GM21515 (cell line): ENCODE results near the gene POR.
"Not testable (repeated sequence)": the region's sequence is repeated elsewhere in the genome, so short reads cannot be mapped to it uniquely, and the experiment has no call there.

Source experiments
- ATAC-seq: cut with Tn5 transposase; IDR thresholded peaks from one replicate; pipeline ENCODE4 v1.9.1; 2021; ENCODE audit not compliant: unreplicated experiment

The POR gene

GRCh38 chr7:76016191-76016947, 101.4 kb downstream of the POR start:
- no peak for ATAC-seq

DNA sequence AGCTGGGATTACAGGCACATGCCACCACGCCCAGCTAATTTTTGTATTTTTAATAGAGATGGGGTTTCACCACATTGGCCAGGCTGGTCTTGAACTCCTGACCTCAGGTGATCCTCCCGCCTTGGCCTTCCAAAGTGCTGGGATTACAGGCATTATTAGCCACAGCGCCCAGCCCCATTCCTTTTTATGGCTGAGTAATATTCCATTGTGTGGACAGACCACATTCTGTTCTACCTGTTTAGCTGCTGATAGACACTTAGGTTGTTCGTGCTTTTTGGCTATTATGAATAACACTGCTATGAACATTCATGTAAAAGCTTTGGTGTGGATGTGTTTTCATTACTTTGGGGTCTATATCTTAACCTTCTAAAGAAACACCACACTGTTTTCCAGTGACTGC, 103.6 kb downstream of the POR start:
- ATAC-seq: not testable (repeated sequence)

DNA sequence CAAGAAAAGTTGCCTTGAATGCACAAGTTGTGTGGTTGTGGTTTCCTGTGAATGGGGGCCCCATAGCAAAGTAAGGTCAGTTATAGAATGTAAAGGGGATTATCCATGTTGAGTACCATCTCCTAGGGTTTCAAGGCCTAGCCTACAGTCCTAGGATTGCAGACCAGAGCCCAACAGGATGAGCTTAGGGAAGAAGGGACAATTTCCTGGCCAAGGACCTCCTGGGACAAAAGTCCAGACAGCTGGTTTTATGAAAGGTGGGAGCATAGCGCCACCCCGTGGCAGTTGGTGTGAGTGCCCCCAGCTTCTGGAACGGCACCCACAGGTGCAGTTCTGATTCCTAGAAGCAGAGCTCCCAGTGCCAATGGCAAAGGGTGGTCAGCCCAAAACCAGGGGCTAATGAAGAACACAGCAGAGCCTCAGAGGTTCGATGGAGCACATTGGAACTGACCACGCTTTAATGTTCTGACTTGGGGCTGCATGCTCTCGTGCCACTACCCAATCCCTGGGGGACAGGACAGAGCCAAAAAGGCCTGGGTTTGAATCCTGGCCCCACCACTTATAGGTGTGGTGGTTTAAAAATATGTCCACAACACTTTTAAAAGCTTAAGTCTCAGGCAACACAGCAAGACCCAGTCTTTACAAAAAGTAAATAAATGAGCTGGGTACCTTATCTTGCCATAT, 105.2 kb downstream of the POR start:
- no peak for ATAC-seq

DNA sequence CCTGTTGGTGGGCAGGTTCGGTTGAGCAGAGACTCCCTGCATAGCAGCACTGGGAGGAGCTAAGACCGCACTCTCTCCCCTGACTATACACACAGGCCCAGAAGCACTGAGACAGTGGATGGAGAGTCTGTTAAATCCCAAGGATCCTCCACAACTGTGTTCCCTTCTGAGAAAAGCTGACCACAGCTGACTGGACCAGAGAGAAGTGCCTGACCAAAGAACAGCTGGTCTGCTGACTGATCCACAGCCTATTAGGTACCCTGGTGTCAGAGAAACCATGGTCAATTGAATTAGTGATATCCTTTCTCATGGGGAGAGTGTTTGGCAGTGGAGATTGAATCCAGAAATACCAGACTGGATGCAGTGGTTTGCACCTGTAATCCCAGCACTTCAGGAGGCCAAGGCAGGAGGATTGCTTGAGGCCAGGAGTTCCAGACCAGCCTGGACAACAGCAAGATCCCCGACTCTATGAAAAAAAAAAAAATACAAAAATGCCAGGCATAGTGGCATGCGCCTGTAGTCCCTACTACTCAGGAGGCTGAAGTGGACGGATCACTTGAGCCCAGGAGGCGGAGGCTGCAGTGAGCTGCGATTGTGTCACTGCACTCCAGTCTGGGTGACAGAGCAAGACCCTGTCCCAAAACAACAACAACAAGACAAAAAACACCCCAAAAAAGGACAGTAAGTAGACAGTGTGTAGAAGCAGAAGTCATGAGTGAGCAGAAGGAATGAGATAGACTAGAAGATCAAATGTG, 107.2 kb downstream of the POR start:
- no peak for ATAC-seq

DNA sequence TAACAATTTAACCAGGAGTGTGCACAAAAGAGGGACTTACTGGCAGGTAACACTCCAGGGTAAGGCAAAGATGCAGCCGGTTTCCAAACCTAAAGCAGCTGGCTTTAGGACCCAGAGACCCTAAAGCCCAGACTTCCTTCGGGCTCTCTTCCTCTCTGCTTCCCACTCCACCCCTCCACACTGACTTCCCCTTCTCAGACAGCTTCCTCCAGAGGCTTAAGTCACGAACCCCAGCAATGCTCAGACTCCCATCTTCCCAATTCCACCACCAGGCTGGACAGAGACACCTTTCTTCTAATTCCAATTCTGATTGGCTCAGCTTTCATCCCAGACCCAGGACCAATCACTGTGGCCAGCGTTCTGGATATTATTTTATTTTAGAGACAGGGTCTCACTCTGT, 108.0 kb downstream of the POR start:
- ATAC-seq: no peak

DNA sequence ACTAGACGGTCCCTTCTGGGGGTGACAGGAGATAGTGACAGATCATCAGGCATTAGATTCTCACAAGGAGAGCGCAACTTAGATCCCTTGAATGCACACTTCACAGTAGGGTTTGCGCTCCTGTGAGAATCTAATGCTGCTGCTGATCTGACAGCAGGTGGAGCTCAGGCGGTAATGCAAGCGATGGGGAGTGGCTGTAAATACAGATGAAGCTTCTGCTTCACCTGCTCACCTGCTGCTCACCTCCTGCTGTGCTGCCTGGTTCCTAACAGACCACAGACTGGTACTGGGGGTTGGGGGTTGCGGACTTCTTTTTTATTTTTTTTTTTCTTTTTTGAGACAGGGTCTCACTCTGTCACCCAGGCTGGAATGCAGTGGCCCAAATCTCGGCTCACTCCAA, 114.7 kb downstream of the POR start:
- not testable (repeated sequence) for ATAC-seq

DNA sequence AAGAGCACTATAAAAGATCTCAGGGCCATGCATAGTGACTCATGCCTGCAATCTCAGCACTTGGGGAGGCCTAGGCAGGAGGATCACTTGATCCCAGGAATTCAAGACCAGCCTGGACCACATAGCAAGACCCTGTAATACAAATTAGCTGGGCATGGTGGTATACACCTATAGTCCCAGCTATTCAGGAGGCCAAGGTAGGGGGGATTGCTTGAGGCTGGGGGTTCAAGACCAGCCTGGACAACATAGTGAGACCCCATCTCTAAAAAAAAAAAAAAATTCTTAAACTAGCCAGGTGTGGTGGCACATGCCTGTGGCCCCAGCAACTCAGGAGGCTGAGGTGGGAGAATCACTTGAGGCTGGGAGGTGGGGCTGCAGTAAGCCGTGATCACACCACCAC, 117.0 kb downstream of the POR start:
- ATAC-seq: no peak
